Cardiac muscle cell (in vitro differentiated cells and primary cell): ENCODE results near the gene NUDT19. TPM values are rescaled to one million over a fixed set of nuclear protein-coding genes. Genes with fewer than 3 reads are reported as not detected.

Experiments used
- DNase-seq, 2 donors: peaks; one replicate each; pipeline versions ENCODE4 v3.0.0 to v3.0.0-alpha.2; 2010 to 2017; ENCODE audit warnings: low read depth in 1 of 2, low spot score in 1 of 2
- H3K27ac ChIP-seq: fragments of 200-600 bp; sonication (generic); 2 replicates; pipeline ENCODE4 v1.5.1; 2016
- H3K27me3 ChIP-seq: fragments of 200-600 bp; sonication (generic); 2 replicates; pipeline ENCODE4 v1.6.0; 2016; ENCODE audit warnings: control low read depth
- H3K36me3 ChIP-seq: fragments of 200-600 bp; sonication (generic); 2 replicates; pipeline ENCODE4 v1.5.1; 2016; ENCODE audit warnings: control low read depth
- H3K4me1 ChIP-seq: fragments of 200-600 bp; sonication (generic); 2 replicates; pipeline ENCODE4 v1.8.1; 2017; ENCODE audit warnings: low read depth, mild to moderate bottlenecking, mixed run types
- H3K4me3 ChIP-seq: fragments of 200-600 bp; sonication (generic); 2 replicates; pipeline ENCODE4 v1.5.1; 2016; ENCODE audit warnings: mild to moderate bottlenecking
- H3K9me3 ChIP-seq: fragments of 200-600 bp; sonication (generic); 2 replicates; pipeline ENCODE4 v1.5.1; 2017; ENCODE audit warnings: low read depth, mild to moderate bottlenecking, control low read depth
- CTCF ChIP-seq: IDR thresholded peaks from 2 replicates; pipeline ENCODE4 v1.5.1; 2012; ENCODE audit warnings: low read depth, mild to moderate bottlenecking, low read length
- polyA plus RNA-seq: library from polyadenylated mRNA; unstranded; fragments of >200 nt; fragmentation: Nextera tagmentation; extraction: Ambion mirVana; gene quantifications from 2 replicates; pipeline ENCODE4 v1.2.1, GENCODE V29; 2016
- total RNA-seq: library from RNA; depleted of rRNA; stranded (reverse); fragments of >200 nt; gene quantifications from 2 replicates; pipeline ENCODE4 v1.2.3, GENCODE V29; 2016

NUDT19 gene
- total and polyA plus RNA-seq, 2 experiments from 2014 or later: 2.1 to 5.5 TPM

GRCh38 chr19:32757189-32757588 lies 65.6 kb downstream of the NUDT19 start:
- DNase-seq: no peak
- Histone ChIP-seq H3K36me3 (no peaks in the 10 kb centered on the region), H3K9me3 (no peaks in the 10 kb centered on the region), H3K27ac (no peak overlapping the region), H3K27me3 (no peaks in the 10 kb centered on the region), H3K4me1 (no peaks in the 10 kb centered on the region), H3K4me3 (no peak overlapping the region)
- no peak for TF ChIP-seq CTCF

Other genes with a start within 250 kb of the NUDT19 start
- gene PDCD5, start 110.6 kb upstream of the NUDT19 start, total RNA-seq: 236 and 250 TPM in 2 replicates
- gene PDCD5, start 110.6 kb upstream of the NUDT19 start, polyA plus RNA-seq: 245 and 275 TPM in 2 replicates
- gene ANKRD27, start 16.6 kb upstream of the NUDT19 start, total RNA-seq: 9.7 and 10.5 TPM in 2 replicates
- 6.3 and 13.7 TPM in 2 replicates for gene ANKRD27, start 16.6 kb upstream of the NUDT19 start, polyA plus RNA-seq
- 0.85 and 1.0 TPM in 2 replicates for gene RGS9BP, start 16.0 kb upstream of the NUDT19 start, total RNA-seq
- 1.1 TPM in 1 of 2 replicates, not detected in the other for gene RGS9BP, start 16.0 kb upstream of the NUDT19 start, polyA plus RNA-seq
- gene TDRD12, start 27.9 kb downstream of the NUDT19 start, total RNA-seq: 0.03 TPM in 1 of 2 replicates, not detected in the other
- gene TDRD12, start 27.9 kb downstream of the NUDT19 start, polyA plus RNA-seq: 0.10 TPM in 1 of 2 replicates, not detected in the other
- gene SLC7A9, start 177.9 kb downstream of the NUDT19 start, total RNA-seq: 0.71 and 0.92 TPM in 2 replicates
- 0.67 TPM in 1 of 2 replicates, not detected in the other for gene SLC7A9, start 177.9 kb downstream of the NUDT19 start, polyA plus RNA-seq